GM12878 (cell line): ENCODE results near the gene STIL. TPM values are rescaled to one million over a fixed set of nuclear protein-coding genes. Genes with fewer than 3 reads are reported as not detected.
A peak's percentile ranks its signal among the peaks of the same experiment; 100 is the strongest.

Experiments
- ATAC-seq: fragments of 200-7000 bp; cut with Tn5 transposase; 3 replicates; pipeline ENCODE4 v1.9.1; 2020; ENCODE audit warnings: mild to moderate bottlenecking, moderate library complexity
- BruUV-seq: library from RNA; stranded (reverse); fragments of 400-500 nt; replicated peaks from 2 replicates; lab custom pipeline; 2021; lab: Mats Ljungman, UMichigan
- CTCF ChIA-PET: fragments of 300-600 bp; sonication (Branson Sonifier 250); formaldehyde crosslinking; extraction: SDS; loops from one replicate; lab custom pipeline; 2021; ENCODE audit warnings: inconsistent platforms; lab: Yijun Ruan, JAX
- POLR2A ChIA-PET: fragments of 350-600 bp; formaldehyde crosslinking; extraction: SDS; loops from one replicate; lab custom pipeline; 2021; ENCODE audit warnings: inconsistent platforms; lab: Charles Lee
- RAD21 ChIA-PET: fragments of 300-600 bp; sonication (Branson Sonifier 250); formaldehyde crosslinking; loops from one replicate; lab custom pipeline; 2023; ENCODE audit warnings: antibody characterized with exemption; ENCODE audit not compliant: unreplicated experiment; lab: Charles Lee
- SMC1A ChIA-PET: fragments of 300-600 bp; sonication (Branson Sonifier 250); formaldehyde crosslinking; loops from one replicate; lab custom pipeline; 2023; ENCODE audit not compliant: unreplicated experiment, uncharacterized antibody; lab: Charles Lee
- DNase-seq: peaks from one replicate; pipeline ENCODE4 v3.0.0-alpha.2; 2011; ENCODE audit warnings: low read depth, low spot score
- FAIRE-seq: peaks from 3 replicates; lab custom pipeline; 2011; peaks lifted over from hg19 to GRCh38; lab: Jason Lieb, UNC
- H2AFZ ChIP-seq: 2 replicates; pipeline ENCODE4 v1.6.0; 2011; ENCODE audit warnings: low read depth, low read length, control low read depth; ENCODE audit not compliant: control insufficient read depth
- H3K27ac ChIP-seq: 2 replicates; pipeline ENCODE4 v1.5.1; 2011; ENCODE audit warnings: control low read depth; ENCODE audit not compliant: control insufficient read depth, insufficient read depth
- H3K27me3 ChIP-seq, 2 experiments: replicated peaks in 1 of 2; 2 replicates each; pipeline versions ENCODE4 v1.6.0 to v1.6.1; 2011; ENCODE audit warnings: low read length in 1 of 2; ENCODE audit not compliant: control insufficient read depth in 2 of 2, insufficient read depth in 2 of 2
- H3K36me3 ChIP-seq, 2 experiments: 2 replicates each; pipeline ENCODE4 v1.5.1; 2011; ENCODE audit warnings: low read length in 1 of 2; ENCODE audit not compliant: control insufficient read depth in 2 of 2, insufficient read depth in 2 of 2
- H3K4me1 ChIP-seq: 2 replicates; pipeline ENCODE4 v1.6.1; 2011; ENCODE audit warnings: mild to moderate bottlenecking, low read length, moderate library complexity, mixed read lengths; ENCODE audit not compliant: control insufficient read depth, insufficient read depth
- H3K4me2 ChIP-seq: 2 replicates; pipeline ENCODE4 v1.6.0; 2011; ENCODE audit warnings: control low read depth; ENCODE audit not compliant: control insufficient read depth, insufficient read depth
- H3K4me3 ChIP-seq: fragments of 200-600 bp; sonication (generic); 2 replicates; pipeline ENCODE4 v1.5.1; 2016
- H3K79me2 ChIP-seq: 2 replicates; pipeline ENCODE4 v1.6.0; 2011; ENCODE audit warnings: low read length; ENCODE audit not compliant: control insufficient read depth, insufficient read depth
- H3K9ac ChIP-seq: 2 replicates; pipeline ENCODE4 v1.8.0; 2011; ENCODE audit warnings: low read length, control low read depth, mixed read lengths; ENCODE audit not compliant: control insufficient read depth, insufficient read depth
- H3K9me3 ChIP-seq: replicated peaks from 3 replicates; pipeline ENCODE4 v1.5.1; 2011; ENCODE audit warnings: mild to moderate bottlenecking, low read length; ENCODE audit not compliant: control insufficient read depth, insufficient read depth
- H4K20me1 ChIP-seq: 2 replicates; pipeline ENCODE4 v1.6.0; 2011; ENCODE audit not compliant: control insufficient read depth, insufficient read depth
- BHLHE40 ChIP-seq, 2 experiments: fragments of 450-650 bp in 1 of 2; IDR thresholded peaks; 2 replicates each; pipeline ENCODE4 v1.6.1; 2011 to 2017; ENCODE audit warnings: low read depth in 2 of 2, borderline replicate concordance in 1 of 2, improper control_type of control experiment in 1 of 2, low read length in 1 of 2, mild to moderate bottlenecking in 1 of 2
- BMI1 ChIP-seq: fragments of 450-650 bp; IDR thresholded peaks from 2 replicates; pipeline ENCODE4 v1.6.1; 2016; ENCODE audit warnings: mild to moderate bottlenecking, moderate library complexity, borderline replicate concordance
- CREM ChIP-seq: IDR thresholded peaks from 2 replicates; pipeline ENCODE4 v1.6.1; 2014; ENCODE audit warnings: antibody characterized with exemption, low read depth
- ETV6 ChIP-seq, 2 experiments: fragments of 450-650 bp in 1 of 2; IDR thresholded peaks in 1 of 2; conservative IDR thresholded peaks in 1 of 2; 2 replicates each; pipeline ENCODE4 v1.6.1; 2014; ENCODE audit warnings: antibody characterized with exemption in 1 of 2, borderline replicate concordance in 1 of 2, low read depth in 1 of 2, mild to moderate bottlenecking in 1 of 2, moderate library complexity in 1 of 2
- EZH2 ChIP-seq: IDR thresholded peaks from 2 replicates; pipeline ENCODE4 v1.6.1; 2012; ENCODE audit warnings: low read depth, mild to moderate bottlenecking, control low read depth, inconsistent platforms, low read length, borderline replicate concordance; ENCODE audit not compliant: control insufficient read depth
- MTA2 ChIP-seq: fragments of 450-650 bp; IDR thresholded peaks from 2 replicates; pipeline ENCODE4 v1.6.1; 2016; ENCODE audit warnings: low read depth, mild to moderate bottlenecking, moderate library complexity
- NR2F1 ChIP-seq: fragments of 450-650 bp; conservative IDR thresholded peaks from 2 replicates; pipeline ENCODE4 v1.6.1; 2017; ENCODE audit warnings: mild to moderate bottlenecking
- PAX8 ChIP-seq: fragments of 450-650 bp; IDR thresholded peaks from 2 replicates; pipeline ENCODE4 v1.6.1; 2017; ENCODE audit warnings: mild to moderate bottlenecking, moderate library complexity
- SUZ12 ChIP-seq: fragments of 200-600 bp; sonication (generic); IDR thresholded peaks from one replicate; pipeline ENCODE4 v1.6.1; 2018; ENCODE audit warnings: antibody characterized with exemption, mild to moderate bottlenecking; ENCODE audit not compliant: unreplicated experiment
- WGBS: methylation state at CpG from one replicate; pipeline ENCODE4 v1.1.6; 2016; ENCODE audit warnings: low lambda C conversion rate; ENCODE audit not compliant: insufficient replicate concordance, insufficient coverage; ENCODE audit errors: missing lambda C conversion rate; 5-methylcytosine and 5-hydroxymethylcytosine counted together
- in situ Hi-C: fragments of 300-500 bp; cut with MboI; formaldehyde crosslinking; loops from 9 replicates; pipeline ENCODE4 v1.14.3; 2018; ENCODE audit warnings: mixed read lengths
- intact Hi-C: fragments of 100-400 bp; cut with micrococcal nuclease; formaldehyde crosslinking; loops from one replicate; pipeline ENCODE4 v1.14.2; 2022; ENCODE audit not compliant: unreplicated experiment
- polyA plus RNA-seq, 11 experiments: library from polyadenylated mRNA; depleted of rRNA in 4 of 11; unstranded in 6 of 11; stranded (reverse) in 5 of 11; fragments of >200 nt; fragmentation: Nextera tagmentation in 4 of 11; fragmentation: Illumina TruSeq in 1 of 11; extraction: Ambion mirVana in 4 of 11; extraction: Trizol in 1 of 11; gene quantifications; 1 replicate in 1 of 11; 2 replicates in 10 of 11; pipeline versions ENCODE4 v1.2.1 to v1.2.3, GENCODE V29; 2011 to 2016; ENCODE audit warnings: inconsistent platforms in 2 of 11, missing spikeins in 2 of 11, low read depth in 1 of 11
- total RNA-seq, 4 experiments: library from RNA; depleted of rRNA in 3 of 4; stranded (reverse); fragments of >200 nt in 3 of 4; fragmentation: Illumina TruSeq in 1 of 4; extraction: Trizol in 1 of 4; gene quantifications; 2 replicates each; pipeline versions ENCODE4 v1.2.1 to v1.2.3, GENCODE V29; 2013 to 2021
- TF ChIP-seq, protein P1 (sequence below): fragments of 450-650 bp; IDR thresholded peaks from 2 replicates; pipeline ENCODE4 v1.6.1; 2017; ENCODE audit warnings: low read depth, mild to moderate bottlenecking, moderate library complexity
- TF ChIP-seq, protein P2 (sequence below): fragments of 450-650 bp; IDR thresholded peaks from 2 replicates; pipeline ENCODE4 v1.6.1; 2017; ENCODE audit warnings: mild to moderate bottlenecking, moderate library complexity

STIL gene
- total and polyA plus RNA-seq, 10 of the 15 experiments (the other 5 are each of a cell fraction or from before 2014, with no cell fraction given): 6.0 to 35.1 (median 26.5) TPM

DNA sequence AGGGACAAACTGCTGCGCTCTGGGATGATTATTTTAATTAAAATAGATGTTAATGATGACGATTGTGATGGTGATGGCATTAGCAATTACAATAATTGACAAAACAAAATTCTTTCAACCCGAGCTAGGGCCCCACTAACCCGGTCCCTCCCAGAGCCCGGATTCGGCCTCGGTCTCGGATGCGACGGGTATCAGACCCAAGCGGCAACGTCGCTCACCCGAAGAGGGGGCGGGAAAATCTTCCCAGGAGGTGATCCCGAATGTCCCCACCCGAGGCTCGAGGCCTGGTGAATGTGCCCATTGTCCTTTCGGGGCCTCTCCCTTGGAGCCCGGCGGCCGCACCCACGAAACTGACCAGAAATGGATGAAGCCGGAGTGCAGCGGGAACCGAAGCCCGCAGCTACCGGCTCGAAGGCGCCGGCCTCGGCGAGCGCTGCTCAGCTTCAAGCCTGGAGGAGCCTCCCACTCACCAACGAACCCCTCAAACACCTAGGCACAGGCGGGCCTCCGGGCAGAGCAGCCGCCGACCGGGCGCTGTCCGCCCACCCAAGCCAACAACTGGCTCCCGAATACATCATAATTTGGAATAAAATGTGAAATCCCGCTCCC, 83.2 kb downstream of the STIL start:
- Histone ChIP-seq H3K4me1 (peaks cover 3% of the 10 kb centered on the region; the same call in 1 of the 2 replicates), H2AFZ (no peak overlapping the region), H4K20me1 (no peaks in the 10 kb centered on the region), H3K9me3 (no peaks in the 10 kb centered on the region), H3K27ac (no peak overlapping the region), H3K9ac (no peak overlapping the region), H3K4me3 (no peak overlapping the region), H3K4me2 (no peak overlapping the region; the same call in 1 of the 2 replicates), H3K36me3 (no peaks in the 10 kb centered on the region), H3K27me3 (peaks cover 28 to 29% of the 10 kb centered on the region in 2 experiments), H3K79me2 (no peaks in the 10 kb centered on the region)
- DNase-seq: no peak
- FAIRE-seq: no peak
- ChIA-PET CTCF (no interaction called here), SMC1A (no interaction called here), POLR2A (no interaction called here), RAD21 (interaction anchor here (0.6 kb wide), 1 partner anchor 24 kb away, joined by 4 read pairs; no protein-coding TSS in a partner anchor)
- WGBS: 5% methylated on average over 42 of the region's 44 CpGs
- intact Hi-C loops (no loop called here), in situ Hi-C loops (no loop called here)
- BruUV-seq: no TSS peak
- TF ChIP-seq, protein P1, sequence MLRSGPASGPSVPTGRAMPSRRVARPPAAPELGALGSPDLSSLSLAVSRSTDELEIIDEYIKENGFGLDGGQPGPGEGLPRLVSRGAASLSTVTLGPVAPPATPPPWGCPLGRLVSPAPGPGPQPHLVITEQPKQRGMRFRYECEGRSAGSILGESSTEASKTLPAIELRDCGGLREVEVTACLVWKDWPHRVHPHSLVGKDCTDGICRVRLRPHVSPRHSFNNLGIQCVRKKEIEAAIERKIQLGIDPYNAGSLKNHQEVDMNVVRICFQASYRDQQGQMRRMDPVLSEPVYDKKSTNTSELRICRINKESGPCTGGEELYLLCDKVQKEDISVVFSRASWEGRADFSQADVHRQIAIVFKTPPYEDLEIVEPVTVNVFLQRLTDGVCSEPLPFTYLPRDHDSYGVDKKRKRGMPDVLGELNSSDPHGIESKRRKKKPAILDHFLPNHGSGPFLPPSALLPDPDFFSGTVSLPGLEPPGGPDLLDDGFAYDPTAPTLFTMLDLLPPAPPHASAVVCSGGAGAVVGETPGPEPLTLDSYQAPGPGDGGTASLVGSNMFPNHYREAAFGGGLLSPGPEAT: no peak
- TF ChIP-seq BHLHE40 (IDR thresholded peaks at IDR 0.05; ENCODE audit: borderline replicate concordance in 1 of 2, low read depth in 2 of 2, low read length in 1 of 2) (no peak), BMI1 (0 out of 2 replicates have a peak, but pooled peaks have one; percentile 22), SUZ12 (peak; percentile 98), ETV6 (conservative IDR thresholded peaks at IDR 0.05 in 1 of 2, IDR thresholded peaks at IDR 0.05 in 1 of 2; ENCODE audit: borderline replicate concordance in 1 of 2, low read depth in 1 of 2) (no peak), CREM (no peak), PAX8 (no peak), MTA2 (no peak), EZH2 (peak; percentile 98; the same call in 1 of the 2 replicates), NR2F1 (no peak)
- TF ChIP-seq, protein P2, sequence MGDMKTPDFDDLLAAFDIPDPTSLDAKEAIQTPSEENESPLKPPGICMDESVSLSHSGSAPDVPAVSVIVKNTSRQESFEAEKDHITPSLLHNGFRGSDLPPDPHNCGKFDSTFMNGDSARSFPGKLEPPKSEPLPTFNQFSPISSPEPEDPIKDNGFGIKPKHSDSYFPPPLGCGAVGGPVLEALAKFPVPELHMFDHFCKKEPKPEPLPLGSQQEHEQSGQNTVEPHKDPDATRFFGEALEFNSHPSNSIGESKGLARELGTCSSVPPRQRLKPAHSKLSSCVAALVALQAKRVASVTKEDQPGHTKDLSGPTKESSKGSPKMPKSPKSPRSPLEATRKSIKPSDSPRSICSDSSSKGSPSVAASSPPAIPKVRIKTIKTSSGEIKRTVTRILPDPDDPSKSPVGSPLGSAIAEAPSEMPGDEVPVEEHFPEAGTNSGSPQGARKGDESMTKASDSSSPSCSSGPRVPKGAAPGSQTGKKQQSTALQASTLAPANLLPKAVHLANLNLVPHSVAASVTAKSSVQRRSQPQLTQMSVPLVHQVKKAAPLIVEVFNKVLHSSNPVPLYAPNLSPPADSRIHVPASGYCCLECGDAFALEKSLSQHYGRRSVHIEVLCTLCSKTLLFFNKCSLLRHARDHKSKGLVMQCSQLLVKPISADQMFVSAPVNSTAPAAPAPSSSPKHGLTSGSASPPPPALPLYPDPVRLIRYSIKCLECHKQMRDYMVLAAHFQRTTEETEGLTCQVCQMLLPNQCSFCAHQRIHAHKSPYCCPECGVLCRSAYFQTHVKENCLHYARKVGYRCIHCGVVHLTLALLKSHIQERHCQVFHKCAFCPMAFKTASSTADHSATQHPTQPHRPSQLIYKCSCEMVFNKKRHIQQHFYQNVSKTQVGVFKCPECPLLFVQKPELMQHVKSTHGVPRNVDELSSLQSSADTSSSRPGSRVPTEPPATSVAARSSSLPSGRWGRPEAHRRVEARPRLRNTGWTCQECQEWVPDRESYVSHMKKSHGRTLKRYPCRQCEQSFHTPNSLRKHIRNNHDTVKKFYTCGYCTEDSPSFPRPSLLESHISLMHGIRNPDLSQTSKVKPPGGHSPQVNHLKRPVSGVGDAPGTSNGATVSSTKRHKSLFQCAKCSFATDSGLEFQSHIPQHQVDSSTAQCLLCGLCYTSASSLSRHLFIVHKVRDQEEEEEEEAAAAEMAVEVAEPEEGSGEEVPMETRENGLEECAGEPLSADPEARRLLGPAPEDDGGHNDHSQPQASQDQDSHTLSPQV: no peak
- TF ChIP-seq, all 136 proteins: peak for 3
- no peak for ATAC-seq
